ENCODE data around the gene HDX. TPM values are rescaled to one million over a fixed set of nuclear protein-coding genes. Genes with fewer than 3 reads are reported as not detected.

Gene HDX
- total RNA-seq, 4 donors from 2014 or later, result 5.0 to 50.2 (median 15.8) TPM

GRCh38 chrX:84336646-84337045 lies 165.6 kb downstream of the HDX start:
- Histone ChIP-seq H3K27ac (no peak overlapping the region), H3K4me3 (no peak overlapping the region), H3K4me1 (no peaks in the 10 kb centered on the region), H3K36me3 (no peaks in the 10 kb centered on the region), H3K9me3 (no peaks in the 10 kb centered on the region), H3K27me3 (peaks cover 0 to 4% of the 10 kb centered on the region in 2 donors)
- intact Hi-C loops (cut with DNase I; ENCODE audit: low total_unique reads), result no loop called here
- no peak for DNase-seq
- TF ChIP-seq CTCF (IDR thresholded peaks at IDR 0.05), result no peak
- no peak for TF ChIP-seq POLR2A (IDR thresholded peaks at IDR 0.05)

- DNase-seq, result no peak
- no peaks in the 10 kb centered on the region for H3K9me3 ChIP-seq
- TF ChIP-seq POLR2A (IDR thresholded peaks at IDR 0.05) (no peak), CTCF (IDR thresholded peaks at IDR 0.05) (no peak)
- H3K4me1 ChIP-seq, result no peaks in the 10 kb centered on the region
- intact Hi-C loops (cut with DNase I; ENCODE audit: low total_unique reads), result no loop called here
- H3K27me3 ChIP-seq, result peaks cover 0 to 3% of the 10 kb centered on the region in 2 donors
- no peaks in the 10 kb centered on the region for H3K36me3 ChIP-seq
- H3K27ac ChIP-seq, result no peak overlapping the region
- H3K4me3 ChIP-seq, result no peak overlapping the region
Measured at GRCh38 chrX:84335121-84335520, 167.1 kb downstream of the HDX start.

GRCh38 chrX:84322083-84322827 lies 180.0 kb downstream of the HDX start:
- DNase-seq, result no peak
- intact Hi-C loops (cut with DNase I; ENCODE audit: low total_unique reads), result no loop called here
- Histone ChIP-seq H3K4me3 (no peak overlapping the region), H3K9me3 (no peaks in the 10 kb centered on the region), H3K4me1 (no peaks in the 10 kb centered on the region), H3K27me3 (peaks cover 0 to 6% of the 10 kb centered on the region in 2 donors), H3K27ac (no peak overlapping the region), H3K36me3 (no peaks in the 10 kb centered on the region)
- no peak for TF ChIP-seq CTCF (IDR thresholded peaks at IDR 0.05)
- TF ChIP-seq POLR2A (IDR thresholded peaks at IDR 0.05), result no peak

GRCh38 chrX:84320614-84321013 lies 181.6 kb downstream of the HDX start:
- no peak overlapping the region for H3K4me3 ChIP-seq
- H3K27me3 ChIP-seq, result peaks cover 0 to 6% of the 10 kb centered on the region in 2 donors
- H3K36me3 ChIP-seq, result no peaks in the 10 kb centered on the region
- intact Hi-C loops (cut with DNase I; ENCODE audit: low total_unique reads), result no loop called here
- no peak for DNase-seq
- TF ChIP-seq CTCF (IDR thresholded peaks at IDR 0.05) (no peak), POLR2A (IDR thresholded peaks at IDR 0.05) (no peak)
- no peak overlapping the region for H3K27ac ChIP-seq
- H3K4me1 ChIP-seq, result no peaks in the 10 kb centered on the region
- H3K9me3 ChIP-seq, result no peaks in the 10 kb centered on the region

- Histone ChIP-seq H3K4me1 (no peaks in the 10 kb centered on the region), H3K27me3 (peaks cover 0 to 6% of the 10 kb centered on the region in 2 donors), H3K9me3 (no peaks in the 10 kb centered on the region), H3K27ac (no peak overlapping the region), H3K36me3 (no peaks in the 10 kb centered on the region), H3K4me3 (no peak overlapping the region)
- TF ChIP-seq CTCF (IDR thresholded peaks at IDR 0.05) (no peak), POLR2A (IDR thresholded peaks at IDR 0.05) (no peak)
- no peak for DNase-seq
- intact Hi-C loops (cut with DNase I; ENCODE audit: low total_unique reads), result no loop called here
Measured at GRCh38 chrX:84320023-84320422, 182.2 kb downstream of the HDX start.

All from uterus (tissue), 4 donors.